ENCODE data around the gene LSMEM2. TPM values are rescaled to one million over a fixed set of nuclear protein-coding genes. Genes with fewer than 3 reads are reported as not detected.

Gene LSMEM2
- polyA plus RNA-seq, 2 of the 4 experiments (the other 2 are of a cell fraction): 0.09 TPM; not detected in 1

- Histone ChIP-seq H3K27ac (peak overlapping the region in 1 of 2 experiments; percentile 52; a peak in 3 of 6 replicates), H3K4me1 (peaks cover 30% of the 10 kb centered on the region), H3K9me3 (no peaks in the 10 kb centered on the region), H3K4me3 (no peak overlapping the region), H3K4me2 (peak overlapping the region; percentile 99)
- CTCF ChIA-PET: interaction anchor here (0.6 to 16.1 kb wide), 5 partner anchors 11 to 187 kb away, joined by 3 to 219 read pairs (median 12); no protein-coding TSS in a partner anchor
- no peak for ATAC-seq
- POLR2A ChIA-PET: no interaction called here
- TF ChIP-seq ATOH8 (CRISPR knock-in tag; IDR thresholded peaks at IDR 0.05; ENCODE audit: low read depth): no peak
- no peak for TF ChIP-seq FOSL2 (IDR thresholded peaks at IDR 0.05)
- no peak for TF ChIP-seq FOSL2 (CRISPR knock-in tag; IDR thresholded peaks at IDR 0.05)
- no peak for TF ChIP-seq SREBF2 (IDR thresholded peaks at IDR 0.05)
- TF ChIP-seq FOSB (CRISPR knock-in tag; IDR thresholded peaks at IDR 0.05): no peak
- no peak for TF ChIP-seq FOXS1 (CRISPR knock-in tag; IDR thresholded peaks at IDR 0.05)
- no peak for TF ChIP-seq PHF8 (IDR thresholded peaks at IDR 0.05; ENCODE audit: borderline replicate concordance, low read depth)
- no peak for TF ChIP-seq ZC3H11A (IDR thresholded peaks at IDR 0.05)
- no peak for TF ChIP-seq HOXB13 (CRISPR knock-in tag; IDR thresholded peaks at IDR 0.05; ENCODE audit: low read depth)
- no peak for DNase-seq (ENCODE audit: low read depth in 1 of 2, low spot score in 1 of 2)
- FAIRE-seq: no peak
- WGBS (ENCODE audit: missing lambda C conversion rate): 96% methylated on average over 30 of the region's 31 CpGs
These were observed 40.9 kb upstream of the LSMEM2 start for GRCh38 chr3:50237754-50238548.

GRCh38 chr3:50238549-50239026 is 40.3 kb upstream of the LSMEM2 start:
- Histone ChIP-seq H3K4me1 (peaks cover 30% of the 10 kb centered on the region), H3K9me3 (no peaks in the 10 kb centered on the region), H3K4me2 (peak overlapping the region; percentile 99), H3K27ac (peak overlapping the region in 1 of 2 experiments; percentile 52; a peak in 3 of 6 replicates), H3K4me3 (no peak overlapping the region)
- FAIRE-seq (no peak), ATAC-seq (no peak), DNase-seq (ENCODE audit: low read depth in 1 of 2, low spot score in 1 of 2) (peak in 1 of 2 experiments; percentile 41)
- ChIA-PET POLR2A (no interaction called here), CTCF (interaction anchor here (7.8 to 16.1 kb wide), 2 partner anchors 11 to 13 kb away, joined by 55 to 219 read pairs; no protein-coding TSS in a partner anchor)
- WGBS (ENCODE audit: missing lambda C conversion rate): 24% methylated on average over 4 of the region's 7 CpGs
- TF ChIP-seq ZC3H11A (IDR thresholded peaks at IDR 0.05) (no peak), USF2 (IDR thresholded peaks at IDR 0.05) (no peak), E2F6 (IDR thresholded peaks at IDR 0.05; ENCODE audit: borderline replicate concordance, low read depth) (no peak), ZFP36 (IDR thresholded peaks at IDR 0.05; ENCODE audit: borderline replicate concordance, partially characterized antibody) (no peak), ZNF302 (CRISPR knock-in tag; IDR thresholded peaks at IDR 0.05) (no peak), FOSB (CRISPR knock-in tag; IDR thresholded peaks at IDR 0.05) (no peak), JUN (IDR thresholded peaks at IDR 0.05) (no peak), BHLHE40 (IDR thresholded peaks at IDR 0.05; ENCODE audit: low read depth, low read length) (no peak), POLR2AphosphoS2 (conservative IDR thresholded peaks at IDR 0.05; ENCODE audit: low read length) (no peak), CTCF (IDR thresholded peaks at IDR 0.05) (no peak), KDM5A (IDR thresholded peaks at IDR 0.05) (no peak), POLR2A (IDR thresholded peaks at IDR 0.05; ENCODE audit: low read length) (no peak), HMGXB4 (CRISPR knock-in tag; IDR thresholded peaks at IDR 0.05; ENCODE audit: borderline replicate concordance) (no peak)

All from A549 (cell line).